GM12878 (cell line): ENCODE results near the gene TUBA1A.

Experiments used
- ASH2L ChIP-seq: fragments of 300-600, 200-600 bp; sonication (generic); IDR thresholded peaks from 2 replicates; pipeline ENCODE4 v1.6.1; 2017; ENCODE audit warnings: low read depth, mild to moderate bottlenecking, borderline replicate concordance
- ATF2 ChIP-seq: IDR thresholded peaks from 2 replicates; pipeline ENCODE4 v1.6.1; 2012; ENCODE audit warnings: low read length, inconsistent platforms
- CTCF ChIP-seq, 3 experiments: IDR thresholded peaks in 2 of 3; conservative IDR thresholded peaks in 1 of 3; 2 replicates each; pipeline ENCODE4 v1.5.1; 2011; ENCODE audit warnings: low read depth in 3 of 3, low read length in 3 of 3, mild to moderate bottlenecking in 3 of 3, control low read depth in 2 of 3, moderate library complexity in 2 of 3, inconsistent platforms in 1 of 3, mixed read lengths in 1 of 3; ENCODE audit not compliant: control insufficient read depth in 2 of 3, insufficient read depth in 1 of 3; ENCODE audit errors: extremely low read depth in 1 of 3
- EGR1 ChIP-seq, 2 experiments: IDR thresholded peaks; 1 replicate in 1 of 2; 2 replicates in 1 of 2; pipeline ENCODE4 v1.6.1; 2011 to 2012; ENCODE audit warnings: low read depth in 2 of 2, low read length in 2 of 2, borderline replicate concordance in 1 of 2, mild to moderate bottlenecking in 1 of 2, moderate library complexity in 1 of 2
- EZH2 ChIP-seq: IDR thresholded peaks from 2 replicates; pipeline ENCODE4 v1.6.1; 2012; ENCODE audit warnings: low read depth, mild to moderate bottlenecking, control low read depth, inconsistent platforms, low read length, borderline replicate concordance; ENCODE audit not compliant: control insufficient read depth
- POLR2AphosphoS5 ChIP-seq: IDR thresholded peaks from 2 replicates; pipeline ENCODE4 v1.6.1; 2011; ENCODE audit warnings: mild to moderate bottlenecking, low read length, inconsistent platforms
- YY1 ChIP-seq: IDR thresholded peaks from 2 replicates; pipeline ENCODE4 v1.6.1; 2011; ENCODE audit warnings: low read depth, mild to moderate bottlenecking, low read length

- TF ChIP-seq CTCF (IDR thresholded peaks at IDR 0.05 in 2 of 3, conservative IDR thresholded peaks at IDR 0.05 in 1 of 3; ENCODE audit: control insufficient read depth in 2 of 3, extremely low read depth in 1 of 3, insufficient read depth in 1 of 3, low read depth in 3 of 3, low read length in 3 of 3) (no peak), EZH2 (no peak), ASH2L (no peak), YY1 (no peak), POLR2AphosphoS5 (no peak), EGR1 (IDR thresholded peaks at IDR 0.05; ENCODE audit: borderline replicate concordance in 1 of 2, low read depth in 2 of 2, low read length in 2 of 2) (no peak), ATF2 (no peak)
Observed at GRCh38 chr12:49219417-49220026, 30.6 kb upstream of the TUBA1A start.
